ENCODE data around the gene GALT.

The GALT gene

GRCh38 chr9:34665067-34665380 is 18.5 kb downstream of the GALT start:
- Histone ChIP-seq H3K36me3 (ENCODE audit: control insufficient read depth in 1 of 2, insufficient read depth in 2 of 2, low read depth in 1 of 2, low read length in 2 of 2) (peaks cover 18 to 44% of the 10 kb centered on the region in 2 experiments), H2AK5ac (ENCODE audit: low read length, severe bottlenecking) (no peak overlapping the region), H3K4me3 (ENCODE audit: insufficient read depth in 1 of 2, low read depth in 1 of 2, low read length in 2 of 2) (peak overlapping the region; percentile 60 to 85), H4K8ac (ENCODE audit: low read length) (peak overlapping the region; percentile 59), H3K9me3 (ENCODE audit: control insufficient read depth, low read length) (no peaks in the 10 kb centered on the region), H4K91ac (ENCODE audit: low read length) (peak overlapping the region; percentile 14), H3K23ac (ENCODE audit: low read length in 2 of 2) (no peak overlapping the region), H2BK5ac (ENCODE audit: low read depth, low read length, poor library complexity, severe bottlenecking) (no peak overlapping the region), H2AFZ (ENCODE audit: low read depth, low read length) (peak overlapping the region; percentile 46), H2BK120ac (ENCODE audit: low read depth, low read length) (no peak overlapping the region), H3K9ac (ENCODE audit: low read length) (peak overlapping the region; percentile 89), H3K4me2 (ENCODE audit: low read length, poor library complexity, severe bottlenecking) (peak overlapping the region; percentile 71), H3K18ac (ENCODE audit: low read depth in 1 of 2, low read length in 2 of 2) (peak overlapping the region in 1 of 2 experiments; percentile 90), H3K4me1 (ENCODE audit: control insufficient read depth, insufficient read depth, low read depth, low read length) (peaks cover 2% of the 10 kb centered on the region), H3K4ac (ENCODE audit: low read depth in 1 of 2, low read length in 2 of 2) (peak overlapping the region; percentile 42 to 68), H3K27me3 (ENCODE audit: control insufficient read depth in 1 of 2, insufficient read depth in 1 of 2, low read length in 2 of 2) (no peaks in the 10 kb centered on the region), H3K27ac (ENCODE audit: low read length, poor library complexity, severe bottlenecking) (peak overlapping the region; percentile 36), H2BK15ac (ENCODE audit: low read depth, poor library complexity, severe bottlenecking) (no peak overlapping the region), H3K79me1 (replicated peaks; ENCODE audit: low read length, poor library complexity, severe bottlenecking) (peaks cover 22% of the 10 kb centered on the region), H3K14ac (ENCODE audit: low read length in 2 of 2) (peak overlapping the region in 1 of 2 experiments; percentile 55), H2BK12ac (ENCODE audit: low read length in 2 of 2) (peak overlapping the region in 1 of 2 experiments; percentile 50)
- DNase-seq, result no peak
- 1% methylated on average over 26 of the region's 26 CpGs for WGBS

- H3K14ac ChIP-seq (ENCODE audit: low read length in 2 of 2), result peak overlapping the region in 1 of 2 experiments; percentile 45
- peak; percentile 97 for DNase-seq
- H3K23ac ChIP-seq (ENCODE audit: low read length in 2 of 2), result no peak overlapping the region
- peaks cover 27% of the 10 kb centered on the region for H3K79me1 ChIP-seq (replicated peaks; ENCODE audit: low read length, poor library complexity, severe bottlenecking)
- H3K36me3 ChIP-seq (ENCODE audit: control insufficient read depth in 1 of 2, insufficient read depth in 2 of 2, low read depth in 1 of 2, low read length in 2 of 2), result peaks cover 15 to 38% of the 10 kb centered on the region in 2 experiments
- H3K4ac ChIP-seq (ENCODE audit: low read depth in 1 of 2, low read length in 2 of 2), result peak overlapping the region in 1 of 2 experiments; percentile 83
- peak overlapping the region; percentile 71 for H4K91ac ChIP-seq (ENCODE audit: low read length)
- no peak overlapping the region for H2BK12ac ChIP-seq (ENCODE audit: low read length in 2 of 2)
- H2BK120ac ChIP-seq (ENCODE audit: low read depth, low read length), result no peak overlapping the region
- peaks cover 2% of the 10 kb centered on the region for H3K4me1 ChIP-seq (ENCODE audit: control insufficient read depth, insufficient read depth, low read depth, low read length)
- H3K9me3 ChIP-seq (ENCODE audit: control insufficient read depth, low read length), result no peaks in the 10 kb centered on the region
- 1% methylated on average over 54 of the region's 55 CpGs for WGBS
- no peak overlapping the region for H2AK5ac ChIP-seq (ENCODE audit: low read length, severe bottlenecking)
- no peak overlapping the region for H2BK15ac ChIP-seq (ENCODE audit: low read depth, poor library complexity, severe bottlenecking)
- peak overlapping the region; percentile 99 for H3K9ac ChIP-seq (ENCODE audit: low read length)
- H2BK5ac ChIP-seq (ENCODE audit: low read depth, low read length, poor library complexity, severe bottlenecking), result peak overlapping the region; percentile 21
- peak overlapping the region; percentile 69 to 85 for H3K4me3 ChIP-seq (ENCODE audit: insufficient read depth in 1 of 2, low read depth in 1 of 2, low read length in 2 of 2)
- peak overlapping the region; percentile 93 for H4K8ac ChIP-seq (ENCODE audit: low read length)
- peak overlapping the region; percentile 65 to 85 for H3K18ac ChIP-seq (ENCODE audit: low read depth in 1 of 2, low read length in 2 of 2)
- no peaks in the 10 kb centered on the region for H3K27me3 ChIP-seq (ENCODE audit: control insufficient read depth in 1 of 2, insufficient read depth in 1 of 2, low read length in 2 of 2)
- peak overlapping the region; percentile 78 for H3K4me2 ChIP-seq (ENCODE audit: low read length, poor library complexity, severe bottlenecking)
- peak overlapping the region; percentile 33 for H2AFZ ChIP-seq (ENCODE audit: low read depth, low read length)
- H3K27ac ChIP-seq (ENCODE audit: low read length, poor library complexity, severe bottlenecking), result peak overlapping the region; percentile 82
Observed at GRCh38 chr9:34665381-34666250, 19.1 kb downstream of the GALT start.

GRCh38 chr9:34669809-34670562 is 23.5 kb downstream of the GALT start:
- no peak overlapping the region for H3K27ac ChIP-seq (ENCODE audit: low read length, poor library complexity, severe bottlenecking)
- peaks cover 7 to 21% of the 10 kb centered on the region in 2 experiments for H3K36me3 ChIP-seq (ENCODE audit: control insufficient read depth in 1 of 2, insufficient read depth in 2 of 2, low read depth in 1 of 2, low read length in 2 of 2)
- 100% methylated on average over 4 of the region's 5 CpGs for WGBS
- no peak for DNase-seq
- no peak overlapping the region for H2BK120ac ChIP-seq (ENCODE audit: low read depth, low read length)
- H3K9me3 ChIP-seq (ENCODE audit: control insufficient read depth, low read length), result no peaks in the 10 kb centered on the region
- no peak overlapping the region for H2AFZ ChIP-seq (ENCODE audit: low read depth, low read length)
- H2BK5ac ChIP-seq (ENCODE audit: low read depth, low read length, poor library complexity, severe bottlenecking), result no peak overlapping the region
- H3K23ac ChIP-seq (ENCODE audit: low read length in 2 of 2), result no peak overlapping the region
- H3K79me1 ChIP-seq (replicated peaks; ENCODE audit: low read length, poor library complexity, severe bottlenecking), result peaks cover 28% of the 10 kb centered on the region
- H2AK5ac ChIP-seq (ENCODE audit: low read length, severe bottlenecking), result no peak overlapping the region
- H3K4me3 ChIP-seq (ENCODE audit: insufficient read depth in 1 of 2, low read depth in 1 of 2, low read length in 2 of 2), result no peak overlapping the region
- no peak overlapping the region for H3K4me2 ChIP-seq (ENCODE audit: low read length, poor library complexity, severe bottlenecking)
- H3K4ac ChIP-seq (ENCODE audit: low read depth in 1 of 2, low read length in 2 of 2), result no peak overlapping the region
- H3K14ac ChIP-seq (ENCODE audit: low read length in 2 of 2), result no peak overlapping the region
- H3K9ac ChIP-seq (ENCODE audit: low read length), result no peak overlapping the region
- no peak overlapping the region for H2BK12ac ChIP-seq (ENCODE audit: low read length in 2 of 2)
- no peak overlapping the region for H2BK15ac ChIP-seq (ENCODE audit: low read depth, poor library complexity, severe bottlenecking)
- H3K27me3 ChIP-seq (ENCODE audit: control insufficient read depth in 1 of 2, insufficient read depth in 1 of 2, low read length in 2 of 2), result no peaks in the 10 kb centered on the region
- no peak overlapping the region for H4K8ac ChIP-seq (ENCODE audit: low read length)
- no peak overlapping the region for H4K91ac ChIP-seq (ENCODE audit: low read length)
- no peak overlapping the region for H3K18ac ChIP-seq (ENCODE audit: low read depth in 1 of 2, low read length in 2 of 2)
- no peaks in the 10 kb centered on the region for H3K4me1 ChIP-seq (ENCODE audit: control insufficient read depth, insufficient read depth, low read depth, low read length)

- H3K9ac ChIP-seq (ENCODE audit: low read length), result no peak overlapping the region
- no peak overlapping the region for H3K18ac ChIP-seq (ENCODE audit: low read depth in 1 of 2, low read length in 2 of 2)
- no peak overlapping the region for H2AK5ac ChIP-seq (ENCODE audit: low read length, severe bottlenecking)
- no peak overlapping the region for H2BK5ac ChIP-seq (ENCODE audit: low read depth, low read length, poor library complexity, severe bottlenecking)
- no peak overlapping the region for H4K8ac ChIP-seq (ENCODE audit: low read length)
- no peaks in the 10 kb centered on the region for H3K9me3 ChIP-seq (ENCODE audit: control insufficient read depth, low read length)
- WGBS, result no CpG with 5 or more reads among the region's 1 CpG
- no peak overlapping the region for H3K4me3 ChIP-seq (ENCODE audit: insufficient read depth in 1 of 2, low read depth in 1 of 2, low read length in 2 of 2)
- H3K27ac ChIP-seq (ENCODE audit: low read length, poor library complexity, severe bottlenecking), result no peak overlapping the region
- no peak overlapping the region for H2AFZ ChIP-seq (ENCODE audit: low read depth, low read length)
- no peak overlapping the region for H3K4ac ChIP-seq (ENCODE audit: low read depth in 1 of 2, low read length in 2 of 2)
- peaks cover 7 to 21% of the 10 kb centered on the region in 2 experiments for H3K36me3 ChIP-seq (ENCODE audit: control insufficient read depth in 1 of 2, insufficient read depth in 2 of 2, low read depth in 1 of 2, low read length in 2 of 2)
- no peak for DNase-seq
- H3K79me1 ChIP-seq (replicated peaks; ENCODE audit: low read length, poor library complexity, severe bottlenecking), result peaks cover 26% of the 10 kb centered on the region
- H4K91ac ChIP-seq (ENCODE audit: low read length), result no peak overlapping the region
- H3K14ac ChIP-seq (ENCODE audit: low read length in 2 of 2), result no peak overlapping the region
- H3K27me3 ChIP-seq (ENCODE audit: control insufficient read depth in 1 of 2, insufficient read depth in 1 of 2, low read length in 2 of 2), result no peaks in the 10 kb centered on the region
- no peaks in the 10 kb centered on the region for H3K4me1 ChIP-seq (ENCODE audit: control insufficient read depth, insufficient read depth, low read depth, low read length)
- H3K23ac ChIP-seq (ENCODE audit: low read length in 2 of 2), result no peak overlapping the region
- H2BK15ac ChIP-seq (ENCODE audit: low read depth, poor library complexity, severe bottlenecking), result no peak overlapping the region
- H2BK120ac ChIP-seq (ENCODE audit: low read depth, low read length), result no peak overlapping the region
- H3K4me2 ChIP-seq (ENCODE audit: low read length, poor library complexity, severe bottlenecking), result no peak overlapping the region
- H2BK12ac ChIP-seq (ENCODE audit: low read length in 2 of 2), result no peak overlapping the region
Observed at GRCh38 chr9:34671307-34671706, 24.8 kb downstream of the GALT start.

All from mesenchymal stem cell (in vitro differentiated cells and primary cell).